Activated naive CD4-positive, alpha-beta T cell treated with anti-CD3 and anti-CD28 coated beads for 36 hours (primary cell): ENCODE measurements around the gene NYAP2. TPM values are rescaled to one million over a fixed set of nuclear protein-coding genes. Genes with fewer than 3 reads are reported as not detected.

Source experiments
- CTCF ChIA-PET: fragments of 350-600 bp; sonication (Branson Sonifier 250); formaldehyde crosslinking; loops from one replicate; lab custom pipeline; 2021; ENCODE audit warnings: antibody characterized with exemption; lab: Charles Lee
- DNase-seq: peaks from one replicate; pipeline ENCODE4 v3.0.0-alpha.2; 2020
- H3K27ac Mint-ChIP-seq: one replicate; pipeline ENCODE4 v1.8.0; 2021; ENCODE audit warnings: mild to moderate bottlenecking, mixed read lengths
- H3K27me3 Mint-ChIP-seq: one replicate; pipeline ENCODE4 v1.8.0; 2021; ENCODE audit warnings: low read depth, mixed read lengths
- H3K36me3 Mint-ChIP-seq: one replicate; pipeline ENCODE4 v1.8.0; 2021; ENCODE audit warnings: low read depth, mixed read lengths
- H3K4me1 Mint-ChIP-seq: one replicate; pipeline ENCODE4 v1.8.0; 2021; ENCODE audit warnings: low read depth, mixed read lengths
- H3K4me3 Mint-ChIP-seq: one replicate; pipeline ENCODE4 v1.8.0; 2021; ENCODE audit warnings: mild to moderate bottlenecking, moderate library complexity, mixed read lengths
- H3K9me3 Mint-ChIP-seq: one replicate; pipeline ENCODE4 v1.8.0; 2021; ENCODE audit warnings: mixed read lengths
- intact Hi-C: fragments of 100-400 bp; cut with micrococcal nuclease; formaldehyde crosslinking; loops from one replicate; pipeline ENCODE4 v1.15.1; 2023
- total RNA-seq, 2 experiments: library from RNA; stranded (reverse); gene quantifications; one replicate each; pipeline ENCODE4 v1.2.3, GENCODE V29; 2021

The NYAP2 gene
- total RNA-seq, 2 experiments from 2014 or later: not detected

- intact Hi-C loops: loop anchor here (1.0 to 10.0 kb wide), 7 partner anchors 377 to 1303 kb away; no protein-coding TSS in a partner anchor
- Mint-ChIP-seq H3K27me3 (peaks cover 15% of the 10 kb centered on the region), H3K27ac (no peak overlapping the region), H3K4me1 (no peaks in the 10 kb centered on the region), H3K4me3 (no peak overlapping the region), H3K36me3 (no peaks in the 10 kb centered on the region), H3K9me3 (no peaks in the 10 kb centered on the region)
- CTCF ChIA-PET: interaction anchor here (0.6 to 4.9 kb wide), 16 partner anchors 11 to 1352 kb away, joined by 3 to 35 read pairs (median 4); no protein-coding TSS in a partner anchor
- peak; percentile 90 for DNase-seq
Measured at GRCh38 chr2:225660262-225661131, 261.0 kb downstream of the NYAP2 start.

GRCh38 chr2:225662101-225662500 lies 262.6 kb downstream of the NYAP2 start:
- no peak for DNase-seq
- Mint-ChIP-seq H3K4me1 (no peaks in the 10 kb centered on the region), H3K9me3 (no peaks in the 10 kb centered on the region), H3K27ac (no peak overlapping the region), H3K4me3 (no peak overlapping the region), H3K36me3 (no peaks in the 10 kb centered on the region), H3K27me3 (peaks cover 15% of the 10 kb centered on the region)
- CTCF ChIA-PET: interaction anchor here (0.7 to 4.9 kb wide), 5 partner anchors 12 to 1576 kb away, joined by 3 to 35 read pairs (median 3); no protein-coding TSS in a partner anchor
- intact Hi-C loops: loop anchor here (5.0 to 10.0 kb wide), 3 partner anchors 735 to 855 kb away; no protein-coding TSS in a partner anchor

- Mint-ChIP-seq H3K27me3 (peaks cover 5% of the 10 kb centered on the region), H3K4me3 (no peak overlapping the region), H3K9me3 (no peaks in the 10 kb centered on the region), H3K4me1 (no peaks in the 10 kb centered on the region), H3K36me3 (no peaks in the 10 kb centered on the region), H3K27ac (no peak overlapping the region)
- no peak for DNase-seq
- intact Hi-C loops: loop anchor here (5.0 to 10.0 kb wide), 2 partner anchors 220 to 773 kb away; no protein-coding TSS in a partner anchor
- CTCF ChIA-PET: interaction anchor here (0.6 to 1.8 kb wide), 2 partner anchors 98 to 113 kb away, joined by 3 to 5 read pairs; no protein-coding TSS in a partner anchor
Measured at GRCh38 chr2:225667445-225667844, 267.9 kb downstream of the NYAP2 start.

GRCh38 chr2:225668606-225669266 lies 269.2 kb downstream of the NYAP2 start:
- H3K36me3 Mint-ChIP-seq: no peaks in the 10 kb centered on the region
- H3K27me3 Mint-ChIP-seq: peaks cover 5% of the 10 kb centered on the region
- intact Hi-C loops: loop anchor here (1.0 to 10.0 kb wide), 5 partner anchors 219 to 1439 kb away; no protein-coding TSS in a partner anchor
- CTCF ChIA-PET: interaction anchor here (0.9 to 1.5 kb wide), 2 partner anchors 14 to 1134 kb away, joined by 5 read pairs; no protein-coding TSS in a partner anchor
- H3K9me3 Mint-ChIP-seq: no peaks in the 10 kb centered on the region
- no peak overlapping the region for H3K27ac Mint-ChIP-seq
- no peaks in the 10 kb centered on the region for H3K4me1 Mint-ChIP-seq
- H3K4me3 Mint-ChIP-seq: no peak overlapping the region
- peak; percentile 14 for DNase-seq

GRCh38 chr2:225670111-225670974 lies 270.8 kb downstream of the NYAP2 start:
- H3K27ac Mint-ChIP-seq: no peak overlapping the region
- CTCF ChIA-PET: interaction anchor here (0.6 to 1.5 kb wide), 3 partner anchors 113 to 1132 kb away, joined by 3 to 5 read pairs (median 3); no protein-coding TSS in a partner anchor
- intact Hi-C loops: loop anchor here (2.0 to 10.0 kb wide), 3 partner anchors 364 to 1360 kb away; no protein-coding TSS in a partner anchor

GRCh38 chr2:225678792-225679191 lies 279.3 kb downstream of the NYAP2 start:
- H3K4me3 Mint-ChIP-seq: no peak overlapping the region
- H3K27ac Mint-ChIP-seq: no peak overlapping the region
- H3K4me1 Mint-ChIP-seq: no peaks in the 10 kb centered on the region
- CTCF ChIA-PET: interaction anchor here (1.0 kb wide), 1 partner anchor 14 kb away, joined by 3 read pairs; no protein-coding TSS in a partner anchor
- H3K9me3 Mint-ChIP-seq: no peaks in the 10 kb centered on the region
- intact Hi-C loops: loop anchor here (10.0 kb wide), 1 partner anchor 356 kb away; no protein-coding TSS in a partner anchor
- peaks cover under 1% of the 10 kb centered on the region for H3K27me3 Mint-ChIP-seq
- no peaks in the 10 kb centered on the region for H3K36me3 Mint-ChIP-seq
- DNase-seq: no peak

More at GRCh38 chr2:225670111-225670974, 270.8 kb downstream of the NYAP2 start:
- H3K27me3 Mint-ChIP-seq: peaks cover under 1% of the 10 kb centered on the region
- no peak overlapping the region for H3K4me3 Mint-ChIP-seq
- DNase-seq: no peak
- no peaks in the 10 kb centered on the region for H3K36me3 Mint-ChIP-seq
- H3K9me3 Mint-ChIP-seq: no peaks in the 10 kb centered on the region
- H3K4me1 Mint-ChIP-seq: no peaks in the 10 kb centered on the region

- H3K27ac Mint-ChIP-seq: no peak overlapping the region
- CTCF ChIA-PET: interaction anchor here (1.8 kb wide), 1 partner anchor 14 kb away, joined by 5 read pairs; no protein-coding TSS in a partner anchor
Measured at GRCh38 chr2:225683258-225683657, 283.7 kb downstream of the NYAP2 start.

GRCh38 chr2:225690153-225690552 lies 290.6 kb downstream of the NYAP2 start:
- H3K27ac Mint-ChIP-seq: no peak overlapping the region
- H3K36me3 Mint-ChIP-seq: no peaks in the 10 kb centered on the region
- DNase-seq: no peak
- H3K27me3 Mint-ChIP-seq: peaks cover 15% of the 10 kb centered on the region
- no peaks in the 10 kb centered on the region for H3K9me3 Mint-ChIP-seq
- intact Hi-C loops: no loop called here
- H3K4me3 Mint-ChIP-seq: no peak overlapping the region
- no peaks in the 10 kb centered on the region for H3K4me1 Mint-ChIP-seq
- CTCF ChIA-PET: no interaction called here

More at GRCh38 chr2:225683258-225683657, 283.7 kb downstream of the NYAP2 start:
- Mint-ChIP-seq H3K9me3 (no peaks in the 10 kb centered on the region), H3K4me3 (no peak overlapping the region), H3K4me1 (no peaks in the 10 kb centered on the region), H3K36me3 (no peaks in the 10 kb centered on the region), H3K27me3 (peaks cover 9% of the 10 kb centered on the region)
- intact Hi-C loops: no loop called here
- no peak for DNase-seq

- Mint-ChIP-seq H3K27ac (no peak overlapping the region), H3K9me3 (no peaks in the 10 kb centered on the region)
Measured at GRCh38 chr2:225691711-225692110, 292.2 kb downstream of the NYAP2 start.

GRCh38 chr2:225693259-225693658 lies 293.7 kb downstream of the NYAP2 start:
- no peak overlapping the region for H3K4me3 Mint-ChIP-seq
- H3K36me3 Mint-ChIP-seq: no peaks in the 10 kb centered on the region
- no peaks in the 10 kb centered on the region for H3K4me1 Mint-ChIP-seq
- peaks cover 9% of the 10 kb centered on the region for H3K27me3 Mint-ChIP-seq
- H3K9me3 Mint-ChIP-seq: no peaks in the 10 kb centered on the region
- intact Hi-C loops: no loop called here
- H3K27ac Mint-ChIP-seq: no peak overlapping the region
- no peak for DNase-seq
- CTCF ChIA-PET: no interaction called here

More at GRCh38 chr2:225691711-225692110, 292.2 kb downstream of the NYAP2 start:
- Mint-ChIP-seq H3K4me3 (no peak overlapping the region), H3K4me1 (no peaks in the 10 kb centered on the region), H3K36me3 (no peaks in the 10 kb centered on the region), H3K27me3 (peaks cover 12% of the 10 kb centered on the region)
- CTCF ChIA-PET: no interaction called here
- no peak for DNase-seq
- intact Hi-C loops: no loop called here

- H3K4me1 Mint-ChIP-seq: no peaks in the 10 kb centered on the region
- H3K4me3 Mint-ChIP-seq: no peak overlapping the region
- no peaks in the 10 kb centered on the region for H3K36me3 Mint-ChIP-seq
Measured at GRCh38 chr2:225694664-225695063, 295.2 kb downstream of the NYAP2 start.

More at GRCh38 chr2:225694664-225695063, 295.2 kb downstream of the NYAP2 start:
- no peak for DNase-seq
- peaks cover 11% of the 10 kb centered on the region for H3K27me3 Mint-ChIP-seq
- CTCF ChIA-PET: no interaction called here
- intact Hi-C loops: no loop called here
- H3K9me3 Mint-ChIP-seq: no peaks in the 10 kb centered on the region
- no peak overlapping the region for H3K27ac Mint-ChIP-seq
